COLO829 (cell line): ENCODE results near the gene ISLR.
A peak's percentile ranks its signal among the peaks of the same experiment; 100 is the strongest.

Experiments used
- DNase-seq: peaks from one replicate; pipeline ENCODE4 v3.0.0; 2012; ENCODE audit warnings: low spot score

The ISLR gene, protein sequence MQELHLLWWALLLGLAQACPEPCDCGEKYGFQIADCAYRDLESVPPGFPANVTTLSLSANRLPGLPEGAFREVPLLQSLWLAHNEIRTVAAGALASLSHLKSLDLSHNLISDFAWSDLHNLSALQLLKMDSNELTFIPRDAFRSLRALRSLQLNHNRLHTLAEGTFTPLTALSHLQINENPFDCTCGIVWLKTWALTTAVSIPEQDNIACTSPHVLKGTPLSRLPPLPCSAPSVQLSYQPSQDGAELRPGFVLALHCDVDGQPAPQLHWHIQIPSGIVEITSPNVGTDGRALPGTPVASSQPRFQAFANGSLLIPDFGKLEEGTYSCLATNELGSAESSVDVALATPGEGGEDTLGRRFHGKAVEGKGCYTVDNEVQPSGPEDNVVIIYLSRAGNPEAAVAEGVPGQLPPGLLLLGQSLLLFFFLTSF

DNA sequence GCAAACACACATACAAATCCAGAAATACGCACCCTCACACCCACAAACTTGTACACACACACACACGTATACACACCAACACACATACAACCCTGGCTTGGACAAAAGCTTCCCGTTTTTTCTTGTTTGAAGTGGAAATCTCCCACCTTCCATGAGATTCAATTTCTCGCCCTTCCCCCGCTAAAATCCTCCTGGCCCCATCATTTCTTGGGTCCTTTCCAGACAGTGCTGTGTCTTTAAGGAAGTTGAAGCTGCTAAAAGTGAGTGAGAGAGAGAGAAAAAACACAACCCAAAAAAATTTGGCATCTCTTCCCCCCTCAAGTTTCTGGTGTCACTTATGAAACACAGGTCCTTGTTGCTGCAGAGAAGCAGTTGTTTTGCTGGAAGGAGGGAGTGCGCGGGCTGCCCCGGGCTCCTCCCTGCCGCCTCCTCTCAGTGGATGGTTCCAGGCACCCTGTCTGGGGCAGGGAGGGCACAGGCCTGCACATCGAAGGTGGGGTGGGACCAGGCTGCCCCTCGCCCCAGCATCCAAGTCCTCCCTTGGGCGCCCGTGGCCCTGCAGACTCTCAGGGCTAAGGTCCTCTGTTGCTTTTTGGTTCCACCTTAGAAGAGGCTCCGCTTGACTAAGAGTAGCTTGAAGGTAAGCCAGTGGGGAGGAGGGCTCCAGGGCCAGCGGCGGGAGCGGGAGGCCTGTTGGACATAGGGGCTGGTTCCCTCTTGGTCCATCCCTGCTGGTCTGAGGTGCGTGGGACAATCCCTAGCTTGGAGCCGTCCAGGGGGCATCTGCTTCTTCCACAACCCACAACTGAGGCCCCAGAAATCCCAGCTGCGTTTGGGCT, at the start of gene ISLR:
TSS of gene ISLR (plus strand) at position 331 of the 839 bp plus-strand sequence. CDS start 1,149 bp downstream, outside the sequence.
- DNase-seq, result no peak

GRCh38 chr15:74124196-74124595, 49.3 kb upstream of the ISLR start:
- DNase-seq, result no peak

DNA sequence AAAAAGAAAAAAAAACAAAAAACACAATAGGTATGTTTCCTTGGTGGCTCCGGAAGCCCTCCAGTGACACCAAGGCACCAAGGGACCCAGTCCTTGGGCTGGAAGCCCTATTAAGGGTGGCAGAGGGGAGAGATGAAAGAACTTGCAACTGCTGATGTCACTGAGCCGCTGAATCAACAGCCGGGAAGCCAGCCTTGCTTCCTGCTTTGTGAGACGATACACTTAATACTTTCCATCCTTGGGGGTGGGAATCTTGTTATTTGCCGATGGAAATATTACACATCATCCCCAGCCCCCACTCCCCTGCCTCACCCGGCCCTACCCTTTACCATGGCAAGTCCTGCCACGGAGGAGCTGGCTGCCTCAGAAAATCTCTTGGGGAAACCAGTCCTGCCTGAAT, 48.8 kb upstream of the ISLR start:
- DNase-seq, result no peak

GRCh38 chr15:74127255-74127953, 46.1 kb upstream of the ISLR start:
- DNase-seq, result peak; percentile 40

GRCh38 chr15:74127954-74128784, 45.3 kb upstream of the ISLR start:
- no peak for DNase-seq

DNA sequence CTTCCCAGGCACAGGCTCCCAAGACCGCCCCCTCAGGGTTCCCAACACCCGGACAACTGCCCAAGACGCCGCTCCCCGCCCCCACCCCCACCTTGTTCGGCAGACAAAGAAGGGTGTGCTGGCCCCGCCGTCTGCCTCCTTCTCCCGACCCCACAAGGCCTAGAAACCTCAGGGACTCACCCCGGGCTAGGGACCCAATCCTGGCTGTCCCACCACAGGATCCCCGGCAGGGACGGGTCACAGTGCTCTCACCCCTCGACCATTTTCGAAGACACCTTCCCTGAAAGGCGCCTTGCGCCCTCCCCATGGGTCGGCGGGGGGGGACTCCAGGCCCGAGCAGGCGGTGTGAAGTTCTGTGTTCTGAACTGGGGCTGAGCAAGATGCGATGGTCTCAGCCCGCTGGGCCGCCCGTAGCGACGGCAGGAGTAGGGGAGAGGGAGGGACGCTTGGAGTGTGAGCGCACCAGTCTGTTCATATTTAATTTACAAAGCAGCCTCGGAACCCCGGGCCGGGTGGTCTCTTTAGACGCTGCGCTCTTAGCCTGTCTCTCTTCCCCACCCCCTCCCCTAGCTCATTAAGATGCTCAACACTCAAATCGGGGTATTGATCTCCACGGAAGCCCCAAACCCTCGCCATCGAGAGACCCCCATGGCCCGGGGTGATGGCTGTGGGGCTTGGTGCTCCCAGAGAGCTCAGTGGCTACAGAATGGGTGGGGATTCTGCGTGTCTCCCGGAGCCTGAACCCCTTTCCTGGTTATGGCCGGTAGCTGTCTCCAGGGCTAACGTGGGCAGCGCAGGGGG, 44.5 kb upstream of the ISLR start:
- DNase-seq, result no peak

DNA sequence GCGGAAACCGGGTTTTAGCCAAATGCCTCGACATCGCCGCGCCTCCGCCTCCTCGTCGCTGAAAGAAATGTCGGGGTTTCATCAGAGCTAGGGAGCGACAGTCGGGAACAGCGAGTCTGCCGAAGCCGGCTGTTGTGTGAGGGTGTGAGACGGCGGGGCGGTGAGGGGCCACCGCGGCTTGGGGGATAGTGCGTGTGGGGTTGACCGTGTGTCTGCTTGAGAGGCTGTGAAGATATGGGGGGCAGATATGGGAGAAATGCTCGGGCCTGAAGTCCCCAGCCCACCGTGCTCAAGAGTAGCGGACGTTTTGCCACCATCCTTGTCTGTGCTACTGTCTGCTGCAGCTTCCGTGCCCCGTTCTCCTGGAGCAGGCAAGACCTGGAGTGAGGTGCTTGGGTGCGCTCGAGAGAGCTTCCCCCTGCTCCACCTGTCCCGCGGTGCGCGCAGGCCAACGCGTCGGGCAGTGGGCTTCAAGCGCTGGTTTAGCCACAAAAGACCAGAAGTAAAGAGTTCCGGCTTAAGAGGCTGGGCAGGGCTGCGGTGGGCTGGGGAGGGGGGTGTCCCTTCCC, 43.8 kb upstream of the ISLR start:
- DNase-seq, result no peak

DNA sequence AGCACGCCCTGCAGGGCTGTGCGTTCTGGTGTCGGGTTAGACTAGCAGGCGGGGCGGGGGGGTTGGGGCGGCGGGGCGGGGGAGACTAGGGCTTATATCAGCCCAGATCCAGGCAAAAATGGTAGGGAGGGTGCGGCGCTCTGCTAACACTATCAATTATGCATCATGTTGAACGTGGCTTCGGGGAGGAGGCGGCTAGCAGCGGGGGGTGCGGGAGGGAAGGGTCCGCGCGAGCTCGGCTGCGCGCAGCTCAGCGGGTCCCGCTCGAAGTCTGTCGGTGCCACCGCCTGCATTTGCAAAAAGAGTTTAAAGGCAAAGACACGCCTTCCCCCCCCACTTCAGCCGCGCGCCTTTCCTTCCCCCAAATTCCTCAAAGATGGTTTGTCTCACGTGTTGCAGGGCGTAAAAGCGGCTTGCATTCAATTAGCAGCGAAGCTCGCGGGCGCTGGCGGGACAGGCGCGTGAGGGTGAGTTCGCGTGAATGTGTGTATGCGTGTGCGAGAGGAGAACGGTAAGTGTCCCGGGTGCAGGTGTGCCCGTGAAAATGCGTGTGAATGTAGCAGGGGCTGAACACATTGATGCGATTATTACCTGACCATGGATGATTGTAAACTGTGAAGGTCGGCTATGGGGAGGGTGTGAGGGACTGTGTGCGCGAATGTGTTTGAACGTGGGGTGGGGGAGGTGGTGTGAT, 43.2 kb upstream of the ISLR start, which contains the start of gene ISLR2:
TSS of gene ISLR2 (plus strand) at position 432 of the 694 bp plus-strand sequence. CDS start 2,169 bp downstream, outside the sequence.
- no peak for DNase-seq

GRCh38 chr15:74130849-74131627, 42.5 kb upstream of the ISLR start:
- DNase-seq, result no peak

- DNase-seq, result no peak
Measured at GRCh38 chr15:74131628-74132413, 41.7 kb upstream of the ISLR start.

GRCh38 chr15:74132681-74133651, 40.5 kb upstream of the ISLR start:
- no peak for DNase-seq

- DNase-seq, result no peak
Measured at GRCh38 chr15:74133694-74134386, 39.7 kb upstream of the ISLR start.

GRCh38 chr15:74134387-74135027, 39.0 kb upstream of the ISLR start:
- DNase-seq, result no peak

- DNase-seq, result no peak
Measured at GRCh38 chr15:74135041-74135565, 38.4 kb upstream of the ISLR start.

DNA sequence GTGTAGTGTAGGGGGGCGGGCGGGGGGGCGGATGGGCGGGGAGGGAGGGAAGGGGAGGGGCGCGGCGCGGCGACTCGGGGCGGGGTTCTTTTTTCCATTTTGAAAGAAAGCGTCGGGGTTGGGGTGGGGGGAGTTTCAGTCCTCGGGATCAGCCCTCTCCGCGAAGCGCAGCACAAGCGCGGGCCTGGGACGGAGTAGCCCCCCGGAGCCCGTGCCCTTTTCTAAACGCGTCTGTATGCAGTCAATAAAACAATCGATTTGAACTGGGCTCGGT, 37.0 kb upstream of the ISLR start:
- DNase-seq, result no peak
